Astrocyte of the spinal cord (primary cell): Measurements from ENCODE around the gene SOCS3.

Experiments used
- DNase-seq: peaks from one replicate; pipeline ENCODE4 v3.0.0; 2011; ENCODE audit warnings: low read depth, low spot score
- H3K4me3 ChIP-seq: 2 replicates; pipeline ENCODE4 v1.5.1; 2011; ENCODE audit warnings: low read depth, mild to moderate bottlenecking, low read length, moderate library complexity
- in situ Hi-C: cut with HindIII; loops from 2 replicates; pipeline ENCODE4 v1.10.0; 2017; ENCODE audit warnings: low sequenced_read_pairs
- TF ChIP-seq, protein P1 (sequence below): IDR thresholded peaks from 2 replicates; pipeline ENCODE4 v1.5.1; 2012; ENCODE audit warnings: low read depth, mild to moderate bottlenecking, low read length, inconsistent platforms

The SOCS3 gene

DNA sequence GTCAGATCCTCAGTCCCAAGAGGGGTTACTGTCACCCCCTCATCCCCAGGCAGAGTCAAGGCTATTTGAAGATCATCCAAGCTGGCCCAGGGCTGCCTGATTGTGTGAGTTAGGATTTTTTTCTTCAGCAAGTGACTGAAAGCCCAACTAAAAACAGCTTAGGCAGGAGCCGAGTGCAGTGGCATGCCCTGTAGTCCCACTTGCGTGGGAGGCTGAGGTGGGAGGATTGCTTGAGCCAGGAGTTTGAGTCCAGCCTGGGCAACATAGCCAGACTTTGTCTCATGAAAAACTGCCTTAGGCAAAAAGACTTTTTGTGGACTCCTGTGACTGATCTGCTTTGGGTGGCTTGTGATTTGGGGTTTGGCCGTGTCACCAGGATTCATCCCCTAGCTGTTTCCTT lies 38.5 kb upstream of the SOCS3 start:
- in situ Hi-C loops: no loop called here
- H3K4me3 ChIP-seq: no peak overlapping the region
- TF ChIP-seq, protein P1, sequence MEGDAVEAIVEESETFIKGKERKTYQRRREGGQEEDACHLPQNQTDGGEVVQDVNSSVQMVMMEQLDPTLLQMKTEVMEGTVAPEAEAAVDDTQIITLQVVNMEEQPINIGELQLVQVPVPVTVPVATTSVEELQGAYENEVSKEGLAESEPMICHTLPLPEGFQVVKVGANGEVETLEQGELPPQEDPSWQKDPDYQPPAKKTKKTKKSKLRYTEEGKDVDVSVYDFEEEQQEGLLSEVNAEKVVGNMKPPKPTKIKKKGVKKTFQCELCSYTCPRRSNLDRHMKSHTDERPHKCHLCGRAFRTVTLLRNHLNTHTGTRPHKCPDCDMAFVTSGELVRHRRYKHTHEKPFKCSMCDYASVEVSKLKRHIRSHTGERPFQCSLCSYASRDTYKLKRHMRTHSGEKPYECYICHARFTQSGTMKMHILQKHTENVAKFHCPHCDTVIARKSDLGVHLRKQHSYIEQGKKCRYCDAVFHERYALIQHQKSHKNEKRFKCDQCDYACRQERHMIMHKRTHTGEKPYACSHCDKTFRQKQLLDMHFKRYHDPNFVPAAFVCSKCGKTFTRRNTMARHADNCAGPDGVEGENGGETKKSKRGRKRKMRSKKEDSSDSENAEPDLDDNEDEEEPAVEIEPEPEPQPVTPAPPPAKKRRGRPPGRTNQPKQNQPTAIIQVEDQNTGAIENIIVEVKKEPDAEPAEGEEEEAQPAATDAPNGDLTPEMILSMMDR: no peak
- DNase-seq: no peak

DNA sequence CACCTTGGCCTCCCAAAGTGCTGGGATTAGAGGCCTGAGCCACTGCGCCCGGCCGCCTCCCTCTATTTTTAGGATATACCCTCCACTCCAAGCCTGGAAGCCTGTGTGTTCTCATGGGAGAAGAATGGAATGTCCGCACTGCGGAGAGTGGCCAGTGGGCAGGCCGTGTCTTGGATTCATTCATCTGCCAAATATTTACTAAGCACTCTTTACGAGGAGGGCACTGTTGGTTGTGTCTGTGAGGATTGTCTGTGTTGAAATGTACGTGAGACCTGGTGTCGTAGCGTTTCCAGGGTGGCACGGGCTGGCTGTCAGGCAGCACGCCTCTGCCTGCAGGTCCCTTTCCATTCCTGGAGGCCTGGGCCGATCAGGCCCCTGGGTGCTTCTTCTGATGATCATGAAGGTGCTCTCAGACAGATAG lies 37.8 kb upstream of the SOCS3 start:
- in situ Hi-C loops: no loop called here
- peak; percentile 46 for DNase-seq
- TF ChIP-seq, protein P1: no peak
- no peak overlapping the region for H3K4me3 ChIP-seq

DNA sequence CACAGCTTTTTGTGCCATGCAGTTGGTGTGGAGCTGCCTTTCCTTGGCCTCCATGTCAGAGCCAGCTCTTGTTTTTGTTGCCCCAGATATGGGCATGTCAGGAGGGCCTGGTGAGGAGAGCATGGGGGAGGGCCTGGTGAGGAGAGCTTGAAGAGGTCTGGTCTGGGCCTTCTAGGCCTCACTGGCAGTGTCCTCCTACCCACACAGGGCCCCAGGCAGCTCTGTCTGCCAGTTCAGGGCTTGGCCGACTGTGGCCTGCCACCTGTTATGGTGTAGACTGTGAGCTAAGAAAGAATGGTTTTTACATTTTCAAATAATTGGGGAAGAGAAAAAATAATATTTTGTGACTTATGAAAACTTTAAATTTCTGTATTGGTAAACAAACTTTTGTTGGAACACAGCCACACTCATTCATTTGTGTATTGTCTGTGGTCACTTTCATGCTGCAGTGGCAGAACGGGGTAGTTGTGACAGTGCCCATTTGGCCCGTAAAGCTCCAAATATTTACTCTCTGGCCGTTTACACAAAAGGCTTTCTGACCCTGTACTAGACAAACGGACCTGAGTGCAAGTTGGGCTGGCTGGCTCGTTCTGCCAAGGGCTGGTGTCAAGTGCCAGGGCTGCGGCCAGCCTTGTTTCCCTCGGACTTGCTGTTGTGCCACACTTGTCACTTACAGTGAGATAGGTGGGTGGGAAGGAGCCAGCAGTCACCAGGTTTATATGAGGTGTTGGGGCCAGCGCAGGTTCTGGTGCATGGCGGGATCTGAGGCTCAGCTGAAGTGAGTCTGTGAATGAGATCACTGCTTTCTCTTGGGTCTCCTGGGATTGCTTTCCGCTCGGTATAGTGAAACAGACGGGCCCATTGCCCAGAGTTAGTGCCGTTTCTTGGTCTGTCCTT lies 36.8 kb upstream of the SOCS3 start:
- no peak overlapping the region for H3K4me3 ChIP-seq
- DNase-seq: no peak
- TF ChIP-seq, protein P1: no peak
- in situ Hi-C loops: no loop called here

DNA sequence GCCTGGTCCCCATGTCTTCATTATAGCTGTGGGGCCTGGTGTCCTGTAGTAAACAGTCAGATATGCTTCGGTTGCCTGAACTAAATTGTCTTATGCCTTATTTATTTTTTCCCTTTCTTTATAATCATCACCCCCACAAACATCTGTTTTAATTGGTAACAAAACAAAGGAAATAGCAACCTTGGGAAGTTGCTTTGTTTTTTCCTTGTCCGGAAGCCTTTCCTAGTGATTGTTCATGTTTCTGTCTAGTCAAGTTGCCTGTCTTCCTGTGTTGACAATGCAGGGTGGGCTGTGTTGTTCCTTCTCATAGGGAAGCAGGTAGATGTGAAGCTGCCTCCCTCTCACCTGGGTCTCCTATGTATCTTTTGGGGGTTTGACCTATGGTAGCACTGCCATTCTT lies 35.3 kb upstream of the SOCS3 start:
- no peak for DNase-seq
- TF ChIP-seq, protein P1: no peak
- in situ Hi-C loops: no loop called here
- H3K4me3 ChIP-seq: no peak overlapping the region

DNA sequence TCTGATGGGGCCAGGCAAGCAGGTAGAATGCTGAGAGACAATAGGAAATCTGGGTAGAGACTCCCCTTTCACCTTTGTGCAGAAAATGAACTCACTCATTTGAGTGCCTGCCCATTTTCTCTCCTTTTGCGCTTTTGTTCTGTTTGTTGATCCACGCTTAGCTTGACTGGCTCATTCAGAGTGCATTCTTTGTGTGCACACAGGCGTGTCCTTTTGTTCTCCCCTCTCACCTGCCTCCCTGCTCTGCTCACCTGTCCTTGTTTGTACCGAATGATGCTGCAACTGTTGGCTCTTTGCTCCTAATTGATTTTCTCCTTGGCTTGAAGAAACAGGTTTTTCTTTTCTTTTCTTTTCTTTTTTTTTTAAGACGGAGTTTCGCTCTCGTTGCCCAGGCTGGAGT lies 34.3 kb upstream of the SOCS3 start:
- no peak overlapping the region for H3K4me3 ChIP-seq
- in situ Hi-C loops: no loop called here
- no peak for DNase-seq
- TF ChIP-seq, protein P1: no peak

DNA sequence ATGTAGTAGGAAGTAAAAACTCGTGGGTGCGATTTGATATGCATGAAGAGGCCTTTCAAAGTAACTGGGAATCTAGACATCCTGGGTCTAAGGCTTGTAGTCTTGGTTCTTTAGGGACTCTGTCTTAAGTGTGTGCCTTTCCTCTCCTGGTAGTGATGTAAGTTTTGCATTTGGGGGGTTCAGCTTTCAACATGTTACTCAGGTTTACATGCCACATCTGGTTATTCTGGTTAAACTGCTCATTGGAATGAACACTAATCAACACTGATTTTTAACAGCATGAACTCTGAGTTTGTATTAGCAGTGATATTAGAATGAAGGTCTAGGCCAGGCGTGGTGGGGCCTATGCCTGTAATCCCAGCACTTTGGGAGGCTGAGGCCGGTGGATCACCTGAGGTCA lies 33.7 kb upstream of the SOCS3 start:
- TF ChIP-seq, protein P1: no peak
- no peak overlapping the region for H3K4me3 ChIP-seq
- DNase-seq: no peak
- in situ Hi-C loops: no loop called here
